Activated naive CD8-positive, alpha-beta T cell treated with anti-CD3 and anti-CD28 coated beads, Interleukin-2, amount 50 U/mL, for 24 hours (primary cell): Measurements from ENCODE around the gene FAM180A.
"Not testable (repeated sequence)": the region's sequence is repeated elsewhere in the genome, so short reads cannot be mapped to it uniquely, and the experiment has no call there.

Experiments used
- ATAC-seq: fragments of 150-1000 bp; cut with Tn5 transposase; one replicate; pipeline ENCODE4 v1.10.0; 2021
- DNase-seq: peaks from one replicate; pipeline ENCODE4 v3.0.0; 2021
- H3K27ac Mint-ChIP-seq: one replicate; pipeline ENCODE4 v1.8.0; 2021; ENCODE audit warnings: mild to moderate bottlenecking, mixed read lengths
- H3K27me3 Mint-ChIP-seq: one replicate; pipeline ENCODE4 v1.8.0; 2021; ENCODE audit warnings: mixed read lengths
- H3K36me3 Mint-ChIP-seq: one replicate; pipeline ENCODE4 v1.8.0; 2021; ENCODE audit warnings: low read depth, mixed read lengths
- H3K4me1 Mint-ChIP-seq: one replicate; pipeline ENCODE4 v1.8.0; 2021; ENCODE audit warnings: mixed read lengths
- H3K4me3 Mint-ChIP-seq: one replicate; pipeline ENCODE4 v1.8.0; 2021; ENCODE audit warnings: mild to moderate bottlenecking, moderate library complexity, mixed read lengths
- H3K9me3 Mint-ChIP-seq: one replicate; pipeline ENCODE4 v1.8.0; 2021; ENCODE audit warnings: mixed read lengths

FAM180A gene

GRCh38 chr7:135704698-135705097, 43.9 kb downstream of the FAM180A start:
- H3K36me3 Mint-ChIP-seq = no peaks in the 10 kb centered on the region
- no peak overlapping the region for H3K27ac Mint-ChIP-seq
- H3K9me3 Mint-ChIP-seq = no peaks in the 10 kb centered on the region
- H3K4me1 Mint-ChIP-seq = no peaks in the 10 kb centered on the region
- ATAC-seq = no peak
- no peak overlapping the region for H3K4me3 Mint-ChIP-seq
- H3K27me3 Mint-ChIP-seq = no peaks in the 10 kb centered on the region
- no peak for DNase-seq

- Mint-ChIP-seq H3K27ac (no peak overlapping the region), H3K27me3 (no peaks in the 10 kb centered on the region), H3K4me3 (no peak overlapping the region), H3K4me1 (no peaks in the 10 kb centered on the region), H3K9me3 (no peaks in the 10 kb centered on the region), H3K36me3 (no peaks in the 10 kb centered on the region)
- peak; percentile 18 for DNase-seq
- ATAC-seq = no peak
Observed at GRCh38 chr7:135704074-135704473, 44.5 kb downstream of the FAM180A start.

GRCh38 chr7:135697276-135698049, 51.1 kb downstream of the FAM180A start:
- DNase-seq (no peak), ATAC-seq (no peak)
- no peaks in the 10 kb centered on the region for H3K9me3 Mint-ChIP-seq
- H3K4me3 Mint-ChIP-seq = no peak overlapping the region
- no peaks in the 10 kb centered on the region for H3K4me1 Mint-ChIP-seq
- peaks cover under 1% of the 10 kb centered on the region for H3K36me3 Mint-ChIP-seq
- H3K27ac Mint-ChIP-seq = no peak overlapping the region
- H3K27me3 Mint-ChIP-seq = no peaks in the 10 kb centered on the region

- ATAC-seq (no peak), DNase-seq (no peak)
- Mint-ChIP-seq H3K27ac (no peak overlapping the region), H3K4me3 (no peak overlapping the region), H3K4me1 (no peaks in the 10 kb centered on the region), H3K27me3 (no peaks in the 10 kb centered on the region), H3K9me3 (no peaks in the 10 kb centered on the region), H3K36me3 (peaks cover 8% of the 10 kb centered on the region)
Observed at GRCh38 chr7:135693558-135693957, 55.1 kb downstream of the FAM180A start.

- ATAC-seq, DNase-seq, H3K4me1 Mint-ChIP-seq, H3K27ac Mint-ChIP-seq, H3K27me3 Mint-ChIP-seq, H3K9me3 Mint-ChIP-seq, H3K36me3 Mint-ChIP-seq, H3K4me3 Mint-ChIP-seq: not testable (repeated sequence)
Observed at GRCh38 chr7:135692606-135693005, 56.0 kb downstream of the FAM180A start.

- Mint-ChIP-seq H3K9me3 (no peaks in the 10 kb centered on the region), H3K27me3 (no peaks in the 10 kb centered on the region), H3K36me3 (peaks cover 8% of the 10 kb centered on the region), H3K4me1 (no peaks in the 10 kb centered on the region), H3K27ac (no peak overlapping the region), H3K4me3 (no peak overlapping the region)
- no peak for ATAC-seq
- no peak for DNase-seq
Observed at GRCh38 chr7:135692055-135692454, 56.6 kb downstream of the FAM180A start.

GRCh38 chr7:135690566-135690965, 58.0 kb downstream of the FAM180A start:
- Mint-ChIP-seq H3K36me3 (peaks cover 8% of the 10 kb centered on the region), H3K27me3 (no peaks in the 10 kb centered on the region), H3K4me1 (no peaks in the 10 kb centered on the region), H3K27ac (no peak overlapping the region), H3K9me3 (no peaks in the 10 kb centered on the region), H3K4me3 (no peak overlapping the region)
- ATAC-seq (no peak), DNase-seq (no peak)

GRCh38 chr7:135687466-135687865, 61.1 kb downstream of the FAM180A start:
- H3K36me3 Mint-ChIP-seq = peaks cover 8% of the 10 kb centered on the region
- no peaks in the 10 kb centered on the region for H3K27me3 Mint-ChIP-seq
- no peaks in the 10 kb centered on the region for H3K9me3 Mint-ChIP-seq
- H3K4me3 Mint-ChIP-seq = no peak overlapping the region
- no peak overlapping the region for H3K27ac Mint-ChIP-seq
- no peak for ATAC-seq
- H3K4me1 Mint-ChIP-seq = no peaks in the 10 kb centered on the region
- DNase-seq = no peak

GRCh38 chr7:135685306-135686084, 63.1 kb downstream of the FAM180A start:
- no peak overlapping the region for H3K4me3 Mint-ChIP-seq
- ATAC-seq (no peak), DNase-seq (no peak)
- no peaks in the 10 kb centered on the region for H3K9me3 Mint-ChIP-seq
- peaks cover 2% of the 10 kb centered on the region for H3K4me1 Mint-ChIP-seq
- H3K36me3 Mint-ChIP-seq = peaks cover 5% of the 10 kb centered on the region
- no peak overlapping the region for H3K27ac Mint-ChIP-seq
- H3K27me3 Mint-ChIP-seq = no peaks in the 10 kb centered on the region

GRCh38 chr7:135684699-135685098, 63.9 kb downstream of the FAM180A start:
- H3K27me3 Mint-ChIP-seq = no peaks in the 10 kb centered on the region
- ATAC-seq = no peak
- no peak overlapping the region for H3K27ac Mint-ChIP-seq
- H3K36me3 Mint-ChIP-seq = peaks cover 2% of the 10 kb centered on the region
- no peaks in the 10 kb centered on the region for H3K9me3 Mint-ChIP-seq
- no peak for DNase-seq
- no peak overlapping the region for H3K4me3 Mint-ChIP-seq
- peaks cover 4% of the 10 kb centered on the region for H3K4me1 Mint-ChIP-seq

GRCh38 chr7:135684136-135684535, 64.5 kb downstream of the FAM180A start:
- no peak overlapping the region for H3K27ac Mint-ChIP-seq
- peaks cover 2% of the 10 kb centered on the region for H3K36me3 Mint-ChIP-seq

GRCh38 chr7:135683609-135684008, 65.0 kb downstream of the FAM180A start:
- Mint-ChIP-seq H3K4me1 (peaks cover 4% of the 10 kb centered on the region), H3K36me3 (peaks cover 2% of the 10 kb centered on the region), H3K4me3 (no peak overlapping the region), H3K27me3 (no peaks in the 10 kb centered on the region), H3K27ac (no peak overlapping the region), H3K9me3 (no peaks in the 10 kb centered on the region)
- ATAC-seq (no peak), DNase-seq (no peak)

More at GRCh38 chr7:135684136-135684535, 64.5 kb downstream of the FAM180A start:
- Mint-ChIP-seq H3K27me3 (no peaks in the 10 kb centered on the region), H3K9me3 (no peaks in the 10 kb centered on the region), H3K4me1 (peaks cover 4% of the 10 kb centered on the region), H3K4me3 (no peak overlapping the region)
- ATAC-seq (no peak), DNase-seq (no peak)

- no peak overlapping the region for H3K27ac Mint-ChIP-seq
- H3K27me3 Mint-ChIP-seq = no peaks in the 10 kb centered on the region
- no peak for DNase-seq
- peaks cover 4% of the 10 kb centered on the region for H3K36me3 Mint-ChIP-seq
- peaks cover 4% of the 10 kb centered on the region for H3K4me1 Mint-ChIP-seq
- no peak overlapping the region for H3K4me3 Mint-ChIP-seq
- no peak for ATAC-seq
- no peaks in the 10 kb centered on the region for H3K9me3 Mint-ChIP-seq
Observed at GRCh38 chr7:135682191-135682590, 66.4 kb downstream of the FAM180A start.

- Mint-ChIP-seq H3K27me3 (no peaks in the 10 kb centered on the region), H3K27ac (no peak overlapping the region), H3K36me3 (peaks cover 4% of the 10 kb centered on the region), H3K9me3 (no peaks in the 10 kb centered on the region), H3K4me1 (peaks cover 4% of the 10 kb centered on the region), H3K4me3 (no peak overlapping the region)
- no peak for DNase-seq
- ATAC-seq = no peak
Observed at GRCh38 chr7:135681762-135682161, 66.9 kb downstream of the FAM180A start.
